ENCODE results near the gene RMRP. TPM values are rescaled to one million over a fixed set of nuclear protein-coding genes. Genes with fewer than 3 reads are reported as not detected.

The RMRP gene
- total RNA-seq, 2 donors from 2014 or later, result 1,879 to 13,864 TPM

- Histone ChIP-seq H3K4me1 (replicated peaks) (no peaks in the 10 kb centered on the region), H3K9me3 (no peaks in the 10 kb centered on the region), H3K36me3 (no peaks in the 10 kb centered on the region), H3K27me3 (replicated peaks; ENCODE audit: insufficient read depth) (no peaks in the 10 kb centered on the region), H3K27ac (peak overlapping the region; percentile 85 to 93), H3K4me3 (no peak overlapping the region)
- intact Hi-C loops (cut with DNase I), result loop anchor here (5.0 kb wide), 1 partner anchor 35 kb away; no protein-coding TSS in a partner anchor
- DNase-seq (ENCODE audit: low spot score), result no peak
- WGBS, result 92% methylated on average over 7 of the region's 7 CpGs
- TF ChIP-seq CTCF (IDR thresholded peaks at IDR 0.05) (no peak), POLR2AphosphoS5 (IDR thresholded peaks at IDR 0.05) (no peak), POLR2A (IDR thresholded peaks at IDR 0.05) (no peak)
Observed at GRCh38 chr9:35662437-35662836, 4.6 kb upstream of the RMRP start.

DNA sequence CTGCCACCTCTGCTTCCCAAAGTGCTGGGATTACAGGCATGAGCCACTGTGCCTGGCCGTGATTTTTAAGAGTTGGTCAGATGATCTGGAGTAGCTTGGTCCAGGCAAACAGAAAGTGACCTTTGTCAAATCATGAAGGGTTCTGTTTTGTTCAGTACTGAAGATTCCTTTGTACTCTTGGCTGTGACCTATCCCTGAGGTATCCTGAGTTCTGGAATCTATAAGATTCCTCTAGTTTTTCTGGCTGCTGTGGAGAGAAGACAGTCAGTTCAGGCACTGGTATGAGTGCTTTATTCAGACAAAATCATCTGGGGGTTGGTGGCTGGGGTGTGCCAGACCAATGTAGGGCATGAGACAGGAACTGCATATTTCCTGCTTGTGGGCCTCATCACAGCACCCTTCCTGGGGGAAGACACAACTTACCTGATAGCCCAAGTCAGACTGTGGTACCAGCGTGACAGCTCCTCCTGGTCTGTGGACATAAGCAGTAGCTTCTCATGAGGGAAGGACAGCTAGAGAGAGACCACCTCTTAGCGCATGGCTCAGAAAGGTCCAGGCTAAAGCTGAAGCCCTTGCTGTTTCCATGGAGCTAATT lies 4.0 kb upstream of the RMRP start:
- H3K27ac ChIP-seq, result peak overlapping the region; percentile 85 to 93
- DNase-seq (ENCODE audit: low spot score), result no peak
- H3K4me3 ChIP-seq, result no peak overlapping the region
- H3K27me3 ChIP-seq (replicated peaks; ENCODE audit: insufficient read depth), result no peaks in the 10 kb centered on the region
- TF ChIP-seq POLR2AphosphoS5 (IDR thresholded peaks at IDR 0.05), result no peak
- no peak for TF ChIP-seq POLR2A (IDR thresholded peaks at IDR 0.05)
- no peak for TF ChIP-seq CTCF (IDR thresholded peaks at IDR 0.05)
- WGBS, result 80% methylated on average over 3 of the region's 3 CpGs
- H3K9me3 ChIP-seq, result no peaks in the 10 kb centered on the region
- H3K36me3 ChIP-seq, result no peaks in the 10 kb centered on the region
- no peaks in the 10 kb centered on the region for H3K4me1 ChIP-seq (replicated peaks)
- intact Hi-C loops (cut with DNase I), result loop anchor here (5.0 kb wide), 1 partner anchor 35 kb away; no protein-coding TSS in a partner anchor

GRCh38 chr9:35660966-35661415 lies 3.2 kb upstream of the RMRP start:
- no peaks in the 10 kb centered on the region for H3K27me3 ChIP-seq (replicated peaks; ENCODE audit: insufficient read depth)
- WGBS, result 61% methylated on average over 9 of the region's 9 CpGs
- H3K4me1 ChIP-seq (replicated peaks), result no peaks in the 10 kb centered on the region
- TF ChIP-seq CTCF (IDR thresholded peaks at IDR 0.05), result peak in 3 of 4 experiments; percentile 25 to 52 (median 48)
- TF ChIP-seq POLR2AphosphoS5 (IDR thresholded peaks at IDR 0.05), result peak; percentile 43
- TF ChIP-seq POLR2A (IDR thresholded peaks at IDR 0.05), result no peak
- H3K36me3 ChIP-seq, result no peaks in the 10 kb centered on the region
- H3K9me3 ChIP-seq, result no peaks in the 10 kb centered on the region
- H3K4me3 ChIP-seq, result no peak overlapping the region
- peak overlapping the region; percentile 85 to 93 for H3K27ac ChIP-seq
- intact Hi-C loops (cut with DNase I), result loop anchor here (5.0 kb wide), 1 partner anchor 36 kb away; no protein-coding TSS in a partner anchor
- DNase-seq (ENCODE audit: low spot score), result no peak

DNA sequence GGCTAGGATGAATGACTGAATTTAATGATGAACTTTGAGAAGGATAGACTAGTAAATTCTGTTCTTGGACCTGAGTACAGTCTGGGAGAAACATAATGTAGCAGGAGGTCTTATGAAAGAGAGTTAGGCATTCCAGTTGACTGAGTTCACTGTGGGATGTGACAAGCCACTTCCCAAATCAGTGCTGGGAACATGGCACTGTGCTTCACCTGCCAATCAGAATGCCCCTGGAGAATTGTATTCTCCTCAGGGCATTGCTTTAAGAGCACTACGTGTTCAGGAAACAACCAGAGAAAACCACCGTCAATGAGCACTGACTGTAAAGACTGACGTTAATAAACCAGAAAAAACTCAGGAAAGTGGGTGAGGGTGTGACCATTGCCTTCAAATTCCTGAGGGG lies 1.5 kb upstream of the RMRP start:
- DNase-seq (ENCODE audit: low spot score), result no peak
- no peaks in the 10 kb centered on the region for H3K36me3 ChIP-seq
- peak overlapping the region in 1 of 2 donors; percentile 84 for H3K4me3 ChIP-seq
- H3K27ac ChIP-seq, result peak overlapping the region; percentile 85 to 93
- TF ChIP-seq CTCF (IDR thresholded peaks at IDR 0.05) (no peak), POLR2AphosphoS5 (IDR thresholded peaks at IDR 0.05) (peak; percentile 29), POLR2A (IDR thresholded peaks at IDR 0.05) (no peak)
- WGBS, result 56% methylated on average over 3 of the region's 3 CpGs
- no peaks in the 10 kb centered on the region for H3K9me3 ChIP-seq
- intact Hi-C loops (cut with DNase I), result loop anchor here (5.0 kb wide), 1 partner anchor 73 kb away; the partner anchor contains the start of genes CREB3 and TLN1
- H3K27me3 ChIP-seq (replicated peaks; ENCODE audit: insufficient read depth), result no peaks in the 10 kb centered on the region
- no peaks in the 10 kb centered on the region for H3K4me1 ChIP-seq (replicated peaks)

GRCh38 chr9:35658968-35659220 lies 1.1 kb upstream of the RMRP start:
- intact Hi-C loops (cut with DNase I), result loop anchor here (5.0 kb wide), 1 partner anchor 73 kb away; the partner anchor contains the start of genes CREB3 and TLN1
- WGBS, result 7% methylated on average over 2 of the region's 2 CpGs
- no peaks in the 10 kb centered on the region for H3K9me3 ChIP-seq
- DNase-seq (ENCODE audit: low spot score), result no peak
- peak overlapping the region; percentile 84 to 91 for H3K4me3 ChIP-seq
- H3K36me3 ChIP-seq, result no peaks in the 10 kb centered on the region
- H3K4me1 ChIP-seq (replicated peaks), result no peaks in the 10 kb centered on the region
- no peaks in the 10 kb centered on the region for H3K27me3 ChIP-seq (replicated peaks; ENCODE audit: insufficient read depth)
- TF ChIP-seq POLR2A (IDR thresholded peaks at IDR 0.05) (no peak), CTCF (IDR thresholded peaks at IDR 0.05) (no peak), POLR2AphosphoS5 (IDR thresholded peaks at IDR 0.05) (no peak)
- peak overlapping the region; percentile 85 to 93 for H3K27ac ChIP-seq

All from prostate gland (tissue), 2 donors.